ENCODE measurements around the gene ATAT1. TPM values are rescaled to one million over a fixed set of nuclear protein-coding genes. Genes with fewer than 3 reads are reported as not detected.

The ATAT1 gene
- total RNA-seq, 2 donors from 2014 or later: 31.6 to 38.0 TPM

DNA sequence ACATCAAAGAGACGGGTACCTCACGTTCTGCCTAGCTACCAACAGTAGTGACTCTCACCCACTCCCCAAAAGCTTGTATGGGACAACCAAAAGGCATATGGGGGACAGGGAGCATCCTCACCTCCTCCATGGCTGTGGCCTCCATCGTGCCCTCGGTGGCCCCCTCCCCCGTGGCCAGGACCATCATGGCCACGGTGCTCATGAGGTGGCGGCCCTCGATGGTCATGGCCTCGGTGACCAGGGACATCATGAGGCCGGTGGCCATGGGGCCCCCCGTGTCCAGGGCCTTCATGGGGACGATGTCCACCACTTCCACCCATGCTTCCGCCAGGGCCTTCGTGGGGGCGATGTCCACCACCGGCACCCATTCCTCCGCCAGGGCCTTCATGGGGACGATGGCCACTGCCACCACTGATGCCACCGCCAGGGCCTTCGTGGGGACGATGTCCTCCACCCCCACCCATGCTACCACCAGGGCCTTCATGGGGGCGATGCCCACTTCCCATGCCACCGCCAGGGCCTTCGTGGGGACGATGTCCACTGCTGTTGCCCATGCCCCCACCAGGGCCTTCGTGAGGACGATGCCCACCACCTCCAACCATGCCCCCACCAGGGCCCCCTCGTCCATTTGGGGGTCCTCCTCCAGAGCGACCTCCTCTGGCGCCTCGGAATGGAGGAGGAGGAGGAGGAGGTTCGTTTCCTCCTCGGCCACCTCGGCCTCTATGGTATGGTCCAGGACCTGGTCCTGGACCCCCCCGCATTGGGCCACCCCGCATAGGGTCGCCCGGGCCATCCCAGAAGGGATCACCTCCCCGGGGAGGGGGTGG, 24.6 kb upstream of the ATAT1 start:
- Histone ChIP-seq H3K9ac (ENCODE audit: extremely low read depth, low read length, poor library complexity, severe bottlenecking) (no peak overlapping the region), H3K27me3 (ENCODE audit: control insufficient read depth, insufficient read depth, low read length, poor library complexity, severe bottlenecking) (no peaks in the 10 kb centered on the region), H3K27ac (ENCODE audit: low read depth, low read length) (no peak overlapping the region), H3K36me3 (ENCODE audit: control insufficient read depth, insufficient read depth, low read length) (peaks cover 74% of the 10 kb centered on the region), H3K4me3 (ENCODE audit: low read length) (no peak overlapping the region), H3K4me1 (ENCODE audit: control insufficient read depth, insufficient read depth, low read length) (no peaks in the 10 kb centered on the region), H3K9me3 (ENCODE audit: control insufficient read depth, low read length) (no peaks in the 10 kb centered on the region)
- Mint-ChIP-seq H3K27me3 (ENCODE audit: insufficient read depth) (no peaks in the 10 kb centered on the region), H3K9me3 (no peaks in the 10 kb centered on the region), H3K4me3 (no peak overlapping the region), H3K4me1 (peaks cover 4% of the 10 kb centered on the region), H3K27ac (no peak overlapping the region), H3K36me3 (ENCODE audit: low read depth) (peaks cover 76% of the 10 kb centered on the region)
- no peak for DNase-seq
- TF ChIP-seq, protein P1, sequence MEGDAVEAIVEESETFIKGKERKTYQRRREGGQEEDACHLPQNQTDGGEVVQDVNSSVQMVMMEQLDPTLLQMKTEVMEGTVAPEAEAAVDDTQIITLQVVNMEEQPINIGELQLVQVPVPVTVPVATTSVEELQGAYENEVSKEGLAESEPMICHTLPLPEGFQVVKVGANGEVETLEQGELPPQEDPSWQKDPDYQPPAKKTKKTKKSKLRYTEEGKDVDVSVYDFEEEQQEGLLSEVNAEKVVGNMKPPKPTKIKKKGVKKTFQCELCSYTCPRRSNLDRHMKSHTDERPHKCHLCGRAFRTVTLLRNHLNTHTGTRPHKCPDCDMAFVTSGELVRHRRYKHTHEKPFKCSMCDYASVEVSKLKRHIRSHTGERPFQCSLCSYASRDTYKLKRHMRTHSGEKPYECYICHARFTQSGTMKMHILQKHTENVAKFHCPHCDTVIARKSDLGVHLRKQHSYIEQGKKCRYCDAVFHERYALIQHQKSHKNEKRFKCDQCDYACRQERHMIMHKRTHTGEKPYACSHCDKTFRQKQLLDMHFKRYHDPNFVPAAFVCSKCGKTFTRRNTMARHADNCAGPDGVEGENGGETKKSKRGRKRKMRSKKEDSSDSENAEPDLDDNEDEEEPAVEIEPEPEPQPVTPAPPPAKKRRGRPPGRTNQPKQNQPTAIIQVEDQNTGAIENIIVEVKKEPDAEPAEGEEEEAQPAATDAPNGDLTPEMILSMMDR (conservative IDR thresholded peaks at IDR 0.05): no peak
- WGBS, 2 experiments (ENCODE audit: insufficient coverage in 1 of 2, insufficient read length in 1 of 2): 95 to 100% methylated on average over 9 to 39 of the region's 39 CpGs

DNA sequence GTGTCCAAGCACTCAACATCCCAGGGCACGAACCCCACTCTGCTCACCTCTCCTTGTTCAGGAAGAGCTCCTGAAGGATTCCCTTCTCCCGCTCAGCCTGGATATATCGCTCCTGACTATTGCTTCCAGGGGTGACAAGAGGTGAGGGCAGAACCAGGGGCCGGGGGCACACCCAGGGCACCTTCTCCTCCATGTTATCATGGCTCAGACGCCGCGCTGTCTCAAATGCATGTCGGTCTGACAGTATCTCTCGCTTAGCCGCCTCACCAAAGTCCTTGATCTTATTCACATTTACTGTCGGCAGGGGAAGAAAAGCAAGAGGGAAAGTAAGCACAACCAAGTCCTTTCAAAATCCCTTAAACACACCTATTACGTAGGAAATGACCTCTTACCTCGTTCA, 22.7 kb upstream of the ATAT1 start:
- Mint-ChIP-seq H3K27ac (no peak overlapping the region), H3K4me1 (peaks cover 4% of the 10 kb centered on the region), H3K27me3 (ENCODE audit: insufficient read depth) (no peaks in the 10 kb centered on the region), H3K4me3 (no peak overlapping the region), H3K9me3 (no peaks in the 10 kb centered on the region), H3K36me3 (ENCODE audit: low read depth) (peaks cover 89% of the 10 kb centered on the region)
- Histone ChIP-seq H3K4me3 (ENCODE audit: low read length) (no peak overlapping the region), H3K36me3 (ENCODE audit: control insufficient read depth, insufficient read depth, low read length) (peaks cover 86% of the 10 kb centered on the region), H3K4me1 (ENCODE audit: control insufficient read depth, insufficient read depth, low read length) (no peaks in the 10 kb centered on the region), H3K9me3 (ENCODE audit: control insufficient read depth, low read length) (no peaks in the 10 kb centered on the region), H3K9ac (ENCODE audit: extremely low read depth, low read length, poor library complexity, severe bottlenecking) (no peak overlapping the region), H3K27me3 (ENCODE audit: control insufficient read depth, insufficient read depth, low read length, poor library complexity, severe bottlenecking) (no peaks in the 10 kb centered on the region), H3K27ac (ENCODE audit: low read depth, low read length) (no peak overlapping the region)
- TF ChIP-seq, protein P1 (conservative IDR thresholded peaks at IDR 0.05): no peak
- WGBS, 2 experiments (ENCODE audit: insufficient coverage in 1 of 2, insufficient read length in 1 of 2): 98% methylated on average over 9 to 13 of the region's 13 CpGs
- no peak for DNase-seq

DNA sequence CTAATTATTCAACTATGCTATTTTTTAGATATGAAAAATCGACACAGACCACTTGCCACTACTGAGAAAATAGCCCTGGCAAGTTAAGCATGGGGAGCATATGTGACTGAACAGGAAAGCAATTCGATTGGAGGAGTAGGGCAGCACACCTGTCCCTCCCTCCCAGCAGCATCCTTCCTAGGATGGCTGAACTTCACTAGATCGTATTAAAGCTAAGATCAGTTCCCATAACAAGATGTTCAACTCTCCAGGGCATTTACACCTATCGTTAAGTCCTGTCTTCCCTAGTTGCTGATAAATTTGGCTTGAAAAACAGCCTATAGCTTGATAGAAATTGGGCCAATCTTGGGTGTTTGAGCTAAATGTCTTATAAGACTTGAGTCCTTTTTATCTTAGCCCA, 16.6 kb upstream of the ATAT1 start:
- no peak overlapping the region for H3K27ac Mint-ChIP-seq
- no peak overlapping the region for H3K27ac ChIP-seq (ENCODE audit: low read depth, low read length)
- DNase-seq: no peak
- no peaks in the 10 kb centered on the region for H3K27me3 ChIP-seq (ENCODE audit: control insufficient read depth, insufficient read depth, low read length, poor library complexity, severe bottlenecking)
- peaks cover 18% of the 10 kb centered on the region for H3K4me1 Mint-ChIP-seq
- H3K36me3 Mint-ChIP-seq (ENCODE audit: low read depth): peaks cover 57% of the 10 kb centered on the region
- no peak overlapping the region for H3K4me3 ChIP-seq (ENCODE audit: low read length)
- TF ChIP-seq, protein P1 (conservative IDR thresholded peaks at IDR 0.05): no peak
- peaks cover 80% of the 10 kb centered on the region for H3K36me3 ChIP-seq (ENCODE audit: control insufficient read depth, insufficient read depth, low read length)
- H3K9me3 Mint-ChIP-seq: no peaks in the 10 kb centered on the region
- no peaks in the 10 kb centered on the region for H3K9me3 ChIP-seq (ENCODE audit: control insufficient read depth, low read length)
- no peak overlapping the region for H3K4me3 Mint-ChIP-seq
- H3K27me3 Mint-ChIP-seq (ENCODE audit: insufficient read depth): no peaks in the 10 kb centered on the region
- 94 to 100% methylated on average over 1 to 4 of the region's 4 CpGs for WGBS, 2 experiments (ENCODE audit: insufficient coverage in 1 of 2, insufficient read length in 1 of 2)
- peaks cover 2% of the 10 kb centered on the region for H3K4me1 ChIP-seq (ENCODE audit: control insufficient read depth, insufficient read depth, low read length)
- no peak overlapping the region for H3K9ac ChIP-seq (ENCODE audit: extremely low read depth, low read length, poor library complexity, severe bottlenecking)
